ENCODE results near the gene AIFM2. TPM values are rescaled to one million over a fixed set of nuclear protein-coding genes. Genes with fewer than 3 reads are reported as not detected.

The AIFM2 gene
- total RNA-seq, 1 donor from 2014 or later: 12.2 TPM

GRCh38 chr10:70146489-70147258, 14.0 kb upstream of the AIFM2 start, which contains the start of gene TYSND1:
TSS of gene TYSND1 (minus strand) at chr10:70146700. CDS start at chr10:70146586, 114 bp downstream.
- peak; percentile 97 for DNase-seq (ENCODE audit: low spot score)

GRCh38 chr10:70145666-70146488, 13.3 kb upstream of the AIFM2 start:
- DNase-seq (ENCODE audit: low spot score): peak; percentile 48

GRCh38 chr10:70145166-70145665, 12.6 kb upstream of the AIFM2 start:
- DNase-seq (ENCODE audit: low spot score): no peak

- DNase-seq (ENCODE audit: low spot score): no peak
Measured at GRCh38 chr10:70144372-70145110, 11.9 kb upstream of the AIFM2 start.

GRCh38 chr10:70142555-70142954, 9.9 kb upstream of the AIFM2 start:
- DNase-seq (ENCODE audit: low spot score): no peak

- DNase-seq (ENCODE audit: low spot score): no peak
Measured at GRCh38 chr10:70140297-70140696, 7.7 kb upstream of the AIFM2 start.

- DNase-seq (ENCODE audit: low spot score): no peak
Measured at GRCh38 chr10:70139997-70140250, 7.3 kb upstream of the AIFM2 start.

GRCh38 chr10:70139151-70139996, 6.7 kb upstream of the AIFM2 start:
- no peak for DNase-seq (ENCODE audit: low spot score)

- no peak for DNase-seq (ENCODE audit: low spot score)
Measured at GRCh38 chr10:70137927-70138883, 5.6 kb upstream of the AIFM2 start.

GRCh38 chr10:70137135-70137534, 4.5 kb upstream of the AIFM2 start:
- no peak for DNase-seq (ENCODE audit: low spot score)

GRCh38 chr10:70135684-70136083, 3.1 kb upstream of the AIFM2 start:
- no peak for DNase-seq (ENCODE audit: low spot score)

- DNase-seq (ENCODE audit: low spot score): no peak
Measured at GRCh38 chr10:70135046-70135445, 2.4 kb upstream of the AIFM2 start.

GRCh38 chr10:70131560-70131937, 1.1 kb downstream of the AIFM2 start:
- DNase-seq (ENCODE audit: low spot score): no peak

GRCh38 chr10:70130878-70131559, 1.6 kb downstream of the AIFM2 start:
- no peak for DNase-seq (ENCODE audit: low spot score)

- DNase-seq (ENCODE audit: low spot score): no peak
Measured at GRCh38 chr10:70126700-70127395, 5.8 kb downstream of the AIFM2 start.

- no peak for DNase-seq (ENCODE audit: low spot score)
Measured at GRCh38 chr10:70125918-70126552, 6.6 kb downstream of the AIFM2 start.

GRCh38 chr10:70124918-70125317, 7.7 kb downstream of the AIFM2 start:
- DNase-seq (ENCODE audit: low spot score): no peak

- DNase-seq (ENCODE audit: low spot score): no peak
Measured at GRCh38 chr10:70124415-70124814, 8.2 kb downstream of the AIFM2 start.

GRCh38 chr10:70123817-70124216, 8.8 kb downstream of the AIFM2 start:
- no peak for DNase-seq (ENCODE audit: low spot score)

All from mucosa of gallbladder (tissue), 1 donor.